HG02938 (cell line): ENCODE data around the gene COBLL1.

Experiments used
- ATAC-seq: cut with Tn5 transposase; IDR thresholded peaks from one replicate; pipeline ENCODE4 v1.9.1; 2021; ENCODE audit warnings: mild to moderate bottlenecking, moderate library complexity; ENCODE audit not compliant: unreplicated experiment

The COBLL1 gene

GRCh38 chr2:164760179-164760578 lies 81.4 kb downstream of the COBLL1 start:
- no peak for ATAC-seq

- ATAC-seq: no peak
Measured at GRCh38 chr2:164757934-164758695, 83.5 kb downstream of the COBLL1 start.

- ATAC-seq: no peak
Measured at GRCh38 chr2:164756773-164757172, 84.8 kb downstream of the COBLL1 start.

GRCh38 chr2:164755952-164756351 lies 85.7 kb downstream of the COBLL1 start:
- ATAC-seq: no peak

GRCh38 chr2:164754157-164755093 lies 87.2 kb downstream of the COBLL1 start:
- no peak for ATAC-seq

GRCh38 chr2:164752956-164753355 lies 88.7 kb downstream of the COBLL1 start:
- ATAC-seq: no peak

GRCh38 chr2:164747783-164748433 lies 93.7 kb downstream of the COBLL1 start:
- ATAC-seq: no peak

GRCh38 chr2:164747140-164747539 lies 94.5 kb downstream of the COBLL1 start:
- ATAC-seq: no peak

- no peak for ATAC-seq
Measured at GRCh38 chr2:164746713-164747112, 94.9 kb downstream of the COBLL1 start.

GRCh38 chr2:164745012-164745797 lies 96.4 kb downstream of the COBLL1 start:
- ATAC-seq: no peak

- ATAC-seq: no peak
Measured at GRCh38 chr2:164742738-164743317, 98.8 kb downstream of the COBLL1 start.

GRCh38 chr2:164739966-164740365 lies 101.7 kb downstream of the COBLL1 start:
- ATAC-seq: no peak

GRCh38 chr2:164737612-164738081 lies 104.0 kb downstream of the COBLL1 start:
- ATAC-seq: peak; percentile 63

- no peak for ATAC-seq
Measured at GRCh38 chr2:164735309-164735919, 106.2 kb downstream of the COBLL1 start.

GRCh38 chr2:164734196-164734595 lies 107.4 kb downstream of the COBLL1 start:
- ATAC-seq: no peak

- ATAC-seq: no peak
Measured at GRCh38 chr2:164725542-164725941, 116.1 kb downstream of the COBLL1 start.

GRCh38 chr2:164722616-164723338 lies 118.8 kb downstream of the COBLL1 start:
- ATAC-seq: no peak

GRCh38 chr2:164721430-164721829 lies 120.2 kb downstream of the COBLL1 start:
- ATAC-seq: no peak
